OCI-LY7 (cell line): ENCODE data around the gene RPL13. TPM values are rescaled to one million over a fixed set of nuclear protein-coding genes. Genes with fewer than 3 reads are reported as not detected.

Experiments
- BruUV-seq: library from RNA; stranded (reverse); fragments of 400-500 nt; replicated peaks from 2 replicates; lab custom pipeline; 2021; lab: Mats Ljungman, UMichigan
- CTCF ChIA-PET: fragments of 300-600 bp; sonication (Branson Sonifier 250); formaldehyde crosslinking; loops from one replicate; lab custom pipeline; 2022; ENCODE audit warnings: antibody characterized with exemption; ENCODE audit not compliant: unreplicated experiment; lab: Charles Lee
- POLR2A ChIA-PET: fragments of 300-600 bp; sonication (Branson Sonifier 250); formaldehyde crosslinking; loops from one replicate; lab custom pipeline; 2022; ENCODE audit warnings: antibody characterized with exemption; lab: Charles Lee
- DNase-seq: peaks from one replicate; pipeline ENCODE4 v3.0.0-alpha.2; 2015; ENCODE audit warnings: low spot score
- H2AFZ ChIP-seq: fragments of 200-600 bp; sonication (generic), shearing (Covaris generic); 2 replicates; pipeline ENCODE4 v1.6.1; 2014; ENCODE audit warnings: mild to moderate bottlenecking, antibody characterized with exemption, low read length, moderate library complexity
- H3K27ac ChIP-seq: fragments of 200-600 bp; sonication (generic); 2 replicates; pipeline ENCODE4 v1.5.1; 2014; ENCODE audit warnings: mixed run types, low read depth, mild to moderate bottlenecking, moderate library complexity, low read length, inconsistent platforms; ENCODE audit not compliant: poor library complexity, severe bottlenecking
- H3K36me3 ChIP-seq: fragments of 200-600 bp; sonication (generic); 2 replicates; pipeline ENCODE4 v1.6.1; 2014; ENCODE audit warnings: mild to moderate bottlenecking, antibody characterized with exemption, low read length, moderate library complexity, mixed read lengths; ENCODE audit not compliant: insufficient read depth
- H3K4me1 ChIP-seq: fragments of 200-600 bp; sonication (generic); 2 replicates; pipeline ENCODE4 v1.5.1; 2014; ENCODE audit warnings: mild to moderate bottlenecking, low read length; ENCODE audit not compliant: insufficient read depth, poor library complexity, severe bottlenecking
- H3K4me2 ChIP-seq: fragments of 200-600 bp; sonication (generic); 2 replicates; pipeline ENCODE4 v1.6.1; 2014; ENCODE audit warnings: mild to moderate bottlenecking, low read length
- H3K4me3 ChIP-seq: fragments of 200-600 bp; sonication (generic); 2 replicates; pipeline ENCODE4 v1.5.1; 2014; ENCODE audit warnings: mild to moderate bottlenecking, low read depth, low read length; ENCODE audit not compliant: poor library complexity, severe bottlenecking
- H3K79me2 ChIP-seq: fragments of 200-600 bp; sonication (generic); 2 replicates; pipeline ENCODE4 v1.6.1; 2016; ENCODE audit warnings: low read depth, mild to moderate bottlenecking, low read length, moderate library complexity, mixed read lengths; ENCODE audit not compliant: insufficient read depth
- H3K9me2 ChIP-seq: fragments of 200-600 bp; sonication (generic); 2 replicates; pipeline ENCODE4 v1.6.1; 2016; ENCODE audit warnings: mild to moderate bottlenecking, low read length, mixed read lengths; ENCODE audit not compliant: insufficient read depth
- H3K9me3 ChIP-seq: fragments of 200-600 bp; sonication (generic); 2 replicates; pipeline ENCODE4 v1.6.1; 2014; ENCODE audit warnings: mild to moderate bottlenecking, mixed run types, low read length, mixed read lengths
- H4K20me1 ChIP-seq: fragments of 200-600 bp; sonication (generic); 2 replicates; pipeline ENCODE4 v1.6.1; 2014; ENCODE audit warnings: mild to moderate bottlenecking, antibody characterized with exemption, low read length, moderate library complexity, mixed read lengths; ENCODE audit not compliant: insufficient read depth
- CTCF ChIP-seq: fragments of 200-600 bp; sonication (generic); conservative IDR thresholded peaks from 2 replicates; pipeline ENCODE4 v1.5.1; 2014; ENCODE audit warnings: mild to moderate bottlenecking, antibody characterized with exemption, low read length, moderate library complexity, mixed read lengths
- EZH2phosphoT487 ChIP-seq: fragments of 200-600 bp; sonication (generic); IDR thresholded peaks from 2 replicates; pipeline ENCODE4 v1.6.1; 2018; ENCODE audit warnings: low read depth, borderline replicate concordance, mild to moderate bottlenecking, mixed run types, antibody characterized with exemption, low read length, moderate library complexity, mixed read lengths
- intact Hi-C: fragments of 100-400 bp; cut with micrococcal nuclease; formaldehyde crosslinking; loops from one replicate; pipeline ENCODE4 v1.10.0; 2022; ENCODE audit not compliant: unreplicated experiment
- total RNA-seq, 2 experiments: library from RNA; depleted of rRNA in 1 of 2; stranded (reverse); fragments of >200 nt in 1 of 2; shearing (Covaris generic) in 1 of 2; gene quantifications; 2 replicates each; pipeline ENCODE4 v1.2.3, GENCODE V29; 2014 to 2022

The RPL13 gene
- total RNA-seq, 2 experiments from 2014 or later = 2,928 to 9,791 TPM

- no peaks in the 10 kb centered on the region for H3K9me3 ChIP-seq
- no peaks in the 10 kb centered on the region for H4K20me1 ChIP-seq
- no peak for DNase-seq
- no peak overlapping the region for H3K4me2 ChIP-seq
- peaks cover 33% of the 10 kb centered on the region for H3K36me3 ChIP-seq
- no peak overlapping the region for H3K27ac ChIP-seq
- H3K79me2 ChIP-seq = no peaks in the 10 kb centered on the region
- BruUV-seq = no TSS peak
- H2AFZ ChIP-seq = no peak overlapping the region
- ChIA-PET POLR2A (no interaction called here), CTCF (no interaction called here)
- TF ChIP-seq EZH2phosphoT487 (no peak), CTCF (no peak)
- H3K4me3 ChIP-seq = no peak overlapping the region
- intact Hi-C loops = no loop called here
- no peaks in the 10 kb centered on the region for H3K9me2 ChIP-seq
- no peaks in the 10 kb centered on the region for H3K4me1 ChIP-seq
Observed at GRCh38 chr16:89541792-89542191, 18.7 kb upstream of the RPL13 start.

- intact Hi-C loops = no loop called here
- H3K4me3 ChIP-seq = no peak overlapping the region
- H2AFZ ChIP-seq = no peak overlapping the region
- TF ChIP-seq EZH2phosphoT487 (no peak), CTCF (no peak)
- no peaks in the 10 kb centered on the region for H3K9me2 ChIP-seq
- POLR2A ChIA-PET = no interaction called here
- H3K4me2 ChIP-seq = no peak overlapping the region
- H3K36me3 ChIP-seq = peaks cover 33% of the 10 kb centered on the region; the same call in 1 of the 2 replicates
- no peaks in the 10 kb centered on the region for H4K20me1 ChIP-seq
- no peak overlapping the region for H3K27ac ChIP-seq
- H3K79me2 ChIP-seq = no peaks in the 10 kb centered on the region
- H3K9me3 ChIP-seq = no peaks in the 10 kb centered on the region
- no peak for DNase-seq
- CTCF ChIA-PET = no interaction called here
- BruUV-seq = no TSS peak
- peaks cover 4% of the 10 kb centered on the region for H3K4me1 ChIP-seq
Observed at GRCh38 chr16:89544113-89544512, 16.4 kb upstream of the RPL13 start.

GRCh38 chr16:89544713-89545043 is 15.8 kb upstream of the RPL13 start:
- Histone ChIP-seq H3K27ac (no peak overlapping the region), H3K4me2 (no peak overlapping the region), H3K79me2 (no peaks in the 10 kb centered on the region), H3K36me3 (peaks cover 39% of the 10 kb centered on the region; the same call in 1 of the 2 replicates), H3K9me3 (no peaks in the 10 kb centered on the region), H4K20me1 (no peaks in the 10 kb centered on the region), H3K4me3 (no peak overlapping the region), H2AFZ (no peak overlapping the region), H3K9me2 (no peaks in the 10 kb centered on the region), H3K4me1 (peaks cover 4% of the 10 kb centered on the region)
- POLR2A ChIA-PET = no interaction called here
- intact Hi-C loops = no loop called here
- TF ChIP-seq EZH2phosphoT487 (no peak), CTCF (no peak)
- no TSS peak for BruUV-seq
- DNase-seq = no peak
- CTCF ChIA-PET = no interaction called here
